Measurements from ENCODE around the gene RHD.
"Not testable (repeated sequence)": the region's sequence is repeated elsewhere in the genome, so short reads cannot be mapped to it uniquely, and the experiment has no call there.

The RHD gene

GRCh38 chr1:25257196-25257595 is 15.1 kb upstream of the RHD start:
- DNase-seq, result no peak

- peak in 1 of 4 experiments; percentile 39 for DNase-seq
Measured at GRCh38 chr1:25259813-25260212, 12.5 kb upstream of the RHD start.

- not testable (repeated sequence) for DNase-seq
Measured at GRCh38 chr1:25260336-25260735, 12.0 kb upstream of the RHD start.

- DNase-seq, result not testable (repeated sequence)
Measured at GRCh38 chr1:25266554-25267287, 5.6 kb upstream of the RHD start.

GRCh38 chr1:25267288-25268142 is 4.8 kb upstream of the RHD start:
- peak; percentile 76 to 90 (median 85) for DNase-seq

- peak in 1 of 4 experiments; percentile 49 for DNase-seq
Measured at GRCh38 chr1:25268143-25268760, 4.1 kb upstream of the RHD start.

- DNase-seq, result not testable (repeated sequence)
Measured at GRCh38 chr1:25275648-25276047, 3.3 kb downstream of the RHD start.

- DNase-seq, result not testable (repeated sequence)
Measured at GRCh38 chr1:25277295-25277694, 5.0 kb downstream of the RHD start.

GRCh38 chr1:25278358-25278757 is 6.0 kb downstream of the RHD start:
- DNase-seq, result not testable (repeated sequence)

- not testable (repeated sequence) for DNase-seq
Measured at GRCh38 chr1:25278790-25279189, 6.5 kb downstream of the RHD start.

- not testable (repeated sequence) for DNase-seq
Measured at GRCh38 chr1:25279693-25280111, 7.4 kb downstream of the RHD start.

- not testable (repeated sequence) for DNase-seq
Measured at GRCh38 chr1:25285862-25286261, 13.6 kb downstream of the RHD start.

GRCh38 chr1:25287164-25287563 is 14.9 kb downstream of the RHD start:
- not testable (repeated sequence) for DNase-seq

GRCh38 chr1:25288573-25289101 is 16.3 kb downstream of the RHD start:
- DNase-seq, result not testable (repeated sequence)

- not testable (repeated sequence) for DNase-seq
Measured at GRCh38 chr1:25290043-25290442, 17.7 kb downstream of the RHD start.

GRCh38 chr1:25293426-25293825 is 21.1 kb downstream of the RHD start:
- DNase-seq, result peak in 2 of 4 experiments; percentile 6 to 17

- DNase-seq, result not testable (repeated sequence)
Measured at GRCh38 chr1:25294889-25295826, 22.8 kb downstream of the RHD start.

GRCh38 chr1:25296501-25296900 is 24.2 kb downstream of the RHD start:
- DNase-seq, result peak in 2 of 4 experiments; percentile 8 to 10

- DNase-seq, result not testable (repeated sequence)
Measured at GRCh38 chr1:25300729-25301128, 28.4 kb downstream of the RHD start.

- peak in 3 of 4 experiments; percentile 13 to 43 (median 37) for DNase-seq
Measured at GRCh38 chr1:25302330-25302729, 30.0 kb downstream of the RHD start.

GRCh38 chr1:25304936-25305335 is 32.6 kb downstream of the RHD start:
- DNase-seq, result not testable (repeated sequence)
